Peyer's patch (tissue), 4 donors: Measurements from ENCODE around the gene C1orf216.

Experiments
- POLR2A ChIP-seq, 2 donors: fragments of 450-650 bp; IDR thresholded peaks; one replicate each; pipeline ENCODE4 v1.5.1; 2017; ENCODE audit warnings: antibody characterized with exemption in 2 of 2, mild to moderate bottlenecking in 2 of 2, moderate library complexity in 2 of 2
- TF ChIP-seq, protein P1 (sequence below), 6 experiments: fragments of 450-650 bp in 4 of 6; fragments of 200-600 bp in 2 of 6; sonication (generic) in 1 of 6; IDR thresholded peaks; one replicate each; pipeline ENCODE4 v1.5.1; 2017 to 2019; ENCODE audit warnings: antibody characterized with exemption in 6 of 6, mild to moderate bottlenecking in 3 of 6, moderate library complexity in 1 of 6

DNA sequence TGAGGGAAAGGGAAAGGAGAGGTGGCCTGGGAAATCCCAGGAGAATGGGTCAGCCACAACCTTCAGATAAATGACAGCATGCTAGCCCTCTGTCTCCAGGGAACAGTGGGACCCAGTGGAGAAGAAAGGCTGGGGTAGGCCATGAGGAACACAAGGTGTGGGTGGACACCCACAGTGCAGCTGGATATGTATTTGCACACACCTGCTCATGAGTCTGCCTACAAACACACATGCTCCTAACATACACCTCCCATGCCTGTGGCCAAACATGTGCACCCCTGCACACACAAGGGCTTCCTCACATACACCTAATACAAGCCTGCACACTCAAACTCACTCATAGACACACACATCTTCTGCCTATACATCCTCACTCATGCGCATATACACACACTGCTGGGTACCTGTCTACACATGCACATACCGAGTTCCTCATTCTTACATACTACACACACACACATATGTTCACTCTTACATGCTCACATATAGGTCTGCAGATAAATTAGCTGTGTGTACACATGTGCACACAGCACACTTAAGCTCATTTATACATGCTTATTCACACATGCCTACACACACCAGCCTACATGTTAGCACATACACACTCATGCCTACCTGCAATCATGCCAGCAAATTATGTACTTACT, 3.6 kb downstream of the C1orf216 start:
- TF ChIP-seq, protein P1, sequence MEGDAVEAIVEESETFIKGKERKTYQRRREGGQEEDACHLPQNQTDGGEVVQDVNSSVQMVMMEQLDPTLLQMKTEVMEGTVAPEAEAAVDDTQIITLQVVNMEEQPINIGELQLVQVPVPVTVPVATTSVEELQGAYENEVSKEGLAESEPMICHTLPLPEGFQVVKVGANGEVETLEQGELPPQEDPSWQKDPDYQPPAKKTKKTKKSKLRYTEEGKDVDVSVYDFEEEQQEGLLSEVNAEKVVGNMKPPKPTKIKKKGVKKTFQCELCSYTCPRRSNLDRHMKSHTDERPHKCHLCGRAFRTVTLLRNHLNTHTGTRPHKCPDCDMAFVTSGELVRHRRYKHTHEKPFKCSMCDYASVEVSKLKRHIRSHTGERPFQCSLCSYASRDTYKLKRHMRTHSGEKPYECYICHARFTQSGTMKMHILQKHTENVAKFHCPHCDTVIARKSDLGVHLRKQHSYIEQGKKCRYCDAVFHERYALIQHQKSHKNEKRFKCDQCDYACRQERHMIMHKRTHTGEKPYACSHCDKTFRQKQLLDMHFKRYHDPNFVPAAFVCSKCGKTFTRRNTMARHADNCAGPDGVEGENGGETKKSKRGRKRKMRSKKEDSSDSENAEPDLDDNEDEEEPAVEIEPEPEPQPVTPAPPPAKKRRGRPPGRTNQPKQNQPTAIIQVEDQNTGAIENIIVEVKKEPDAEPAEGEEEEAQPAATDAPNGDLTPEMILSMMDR (IDR thresholded peaks at IDR 0.05), result no peak
- no peak for TF ChIP-seq POLR2A (IDR thresholded peaks at IDR 0.05)
